Kidney (tissue), 14 donors: ENCODE measurements around the gene P2RX4. TPM values are rescaled to one million over a fixed set of nuclear protein-coding genes. Genes with fewer than 3 reads are reported as not detected.

Source experiments
- DNase-seq, 5 donors: peaks; one replicate each; pipeline ENCODE4 v3.0.0-alpha.2; 2013 to 2020
- FAIRE-seq: peaks from 2 replicates; lab custom pipeline; 2012; peaks lifted over from hg19 to GRCh38; lab: Jason Lieb, UNC
- H3K27ac ChIP-seq, 2 donors: one replicate each; pipeline ENCODE4 v1.7.0; 2013; ENCODE audit warnings: low read depth in 2 of 2, low read length in 2 of 2, inconsistent platforms in 1 of 2
- H3K27me3 ChIP-seq: one replicate; pipeline ENCODE4 v1.7.1; 2013; ENCODE audit warnings: low read length, inconsistent platforms; ENCODE audit not compliant: control insufficient read depth, insufficient read depth
- H3K36me3 ChIP-seq, 3 donors: one replicate each; pipeline versions ENCODE4 v1.7.0 to v1.7.1; 2013; ENCODE audit warnings: low read length in 3 of 3, control low read depth in 1 of 3, inconsistent platforms in 1 of 3; ENCODE audit not compliant: insufficient read depth in 3 of 3, control insufficient read depth in 2 of 3
- H3K4me1 ChIP-seq, 3 donors: one replicate each; pipeline versions ENCODE4 v1.7.0 to v1.7.1; 2013; ENCODE audit warnings: low read length in 3 of 3, inconsistent platforms in 1 of 3, low read depth in 1 of 3; ENCODE audit not compliant: control insufficient read depth in 2 of 3, insufficient read depth in 2 of 3
- H3K4me3 ChIP-seq, 3 donors: one replicate each; pipeline versions ENCODE4 v1.7.0 to v1.8.1; 2013; ENCODE audit warnings: low read length in 3 of 3, control low read depth in 1 of 3, inconsistent platforms in 1 of 3
- H3K9ac ChIP-seq, 3 donors: one replicate each; pipeline versions ENCODE4 v1.7.0 to v1.7.1; 2013; ENCODE audit warnings: low read length in 3 of 3, control low read depth in 1 of 3, inconsistent platforms in 1 of 3
- H3K9me3 ChIP-seq, 3 donors: one replicate each; pipeline versions ENCODE4 v1.7.0 to v1.7.1; 2013; ENCODE audit warnings: low read length in 3 of 3, control low read depth in 1 of 3, inconsistent platforms in 1 of 3; ENCODE audit not compliant: control insufficient read depth in 2 of 3, insufficient read depth in 1 of 3
- intact Hi-C: fragments of 100-400 bp; cut with DNase I; formaldehyde crosslinking; loops from one replicate; pipeline ENCODE4 v1.11.1; 2022
- polyA plus RNA-seq: library from polyadenylated mRNA; stranded (reverse); fragments of 350-450 nt; fragmentation: Illumina TruSeq; extraction: RNeasy Lipid Tissue Mini Kit (QIAGEN cat#74804); gene quantifications from one replicate; pipeline ENCODE4 v1.2.3, GENCODE V29; 2014; ENCODE audit warnings: low read depth, low replicate concordance; ENCODE audit not compliant: insufficient read depth
- total RNA-seq: library from RNA; stranded (reverse); fragmentation: NEBNext Ultra II Directional; extraction: Animal tissue kit (Norgen Biotek cat#: 25700); gene quantifications from one replicate; pipeline ENCODE4 v1.2.1, GENCODE V29; 2021
- TF ChIP-seq, protein P1 (sequence below): IDR thresholded peaks from 3 replicates; pipeline ENCODE4 v1.5.1; 2012; ENCODE audit warnings: mild to moderate bottlenecking, moderate library complexity, borderline replicate concordance; ENCODE audit not compliant: insufficient read depth; ENCODE audit errors: extremely low read depth
- donor health status: control.
- donor health status: control.
- donor health status: control.
- donor health status: control.
- donor health status: control.
- donor health status: DM: yes; HTN: yes; CAD: no.
- donor health status: Normal renal cell carcinoma (clear cell type).

Gene P2RX4
- total and polyA plus RNA-seq, 2 donors from 2014 or later = 28.8 to 36.2 TPM

DNA sequence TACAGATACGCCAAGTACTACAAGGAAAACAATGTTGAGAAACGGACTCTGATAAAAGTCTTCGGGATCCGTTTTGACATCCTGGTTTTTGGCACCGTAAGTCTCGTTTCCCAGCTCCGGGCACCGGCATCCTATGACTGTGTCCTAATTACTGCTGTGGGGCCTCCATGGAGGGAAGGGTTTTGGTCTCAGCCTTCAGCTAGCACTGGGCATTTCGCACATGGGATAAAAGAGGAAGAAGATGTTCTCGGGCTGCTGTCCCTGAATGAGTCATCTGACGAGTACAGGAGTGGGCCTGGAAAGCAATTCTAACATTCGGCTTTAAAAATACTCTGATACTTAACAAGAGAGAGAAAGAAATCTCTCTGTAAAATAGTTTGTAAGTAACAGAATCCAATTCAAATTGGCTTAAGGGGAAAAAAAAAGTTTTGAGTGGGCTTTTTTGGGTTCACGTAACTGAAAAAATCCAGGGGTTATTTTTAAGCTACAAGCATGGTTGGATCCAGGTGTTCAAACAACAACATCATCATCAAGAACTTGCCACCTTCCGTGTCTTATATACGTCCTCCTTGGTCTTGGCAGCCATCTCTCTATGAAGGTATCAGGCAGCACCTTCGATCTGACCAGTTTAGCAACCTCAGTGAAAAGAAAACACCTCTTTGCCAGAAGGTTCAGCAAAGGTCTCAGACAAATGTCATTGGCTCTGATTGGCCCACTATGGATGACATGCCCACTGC, 34.4 kb upstream of the P2RX4 start:
- FAIRE-seq (no peak), DNase-seq (no peak)
- Histone ChIP-seq H3K4me1 (no peaks in the 10 kb centered on the region), H3K4me3 (no peak overlapping the region), H3K27ac (no peak overlapping the region), H3K9ac (no peak overlapping the region), H3K9me3 (no peaks in the 10 kb centered on the region), H3K36me3 (no peaks in the 10 kb centered on the region), H3K27me3 (no peaks in the 10 kb centered on the region)
- intact Hi-C loops = no loop called here
- TF ChIP-seq, protein P1, sequence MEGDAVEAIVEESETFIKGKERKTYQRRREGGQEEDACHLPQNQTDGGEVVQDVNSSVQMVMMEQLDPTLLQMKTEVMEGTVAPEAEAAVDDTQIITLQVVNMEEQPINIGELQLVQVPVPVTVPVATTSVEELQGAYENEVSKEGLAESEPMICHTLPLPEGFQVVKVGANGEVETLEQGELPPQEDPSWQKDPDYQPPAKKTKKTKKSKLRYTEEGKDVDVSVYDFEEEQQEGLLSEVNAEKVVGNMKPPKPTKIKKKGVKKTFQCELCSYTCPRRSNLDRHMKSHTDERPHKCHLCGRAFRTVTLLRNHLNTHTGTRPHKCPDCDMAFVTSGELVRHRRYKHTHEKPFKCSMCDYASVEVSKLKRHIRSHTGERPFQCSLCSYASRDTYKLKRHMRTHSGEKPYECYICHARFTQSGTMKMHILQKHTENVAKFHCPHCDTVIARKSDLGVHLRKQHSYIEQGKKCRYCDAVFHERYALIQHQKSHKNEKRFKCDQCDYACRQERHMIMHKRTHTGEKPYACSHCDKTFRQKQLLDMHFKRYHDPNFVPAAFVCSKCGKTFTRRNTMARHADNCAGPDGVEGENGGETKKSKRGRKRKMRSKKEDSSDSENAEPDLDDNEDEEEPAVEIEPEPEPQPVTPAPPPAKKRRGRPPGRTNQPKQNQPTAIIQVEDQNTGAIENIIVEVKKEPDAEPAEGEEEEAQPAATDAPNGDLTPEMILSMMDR = no peak

DNA sequence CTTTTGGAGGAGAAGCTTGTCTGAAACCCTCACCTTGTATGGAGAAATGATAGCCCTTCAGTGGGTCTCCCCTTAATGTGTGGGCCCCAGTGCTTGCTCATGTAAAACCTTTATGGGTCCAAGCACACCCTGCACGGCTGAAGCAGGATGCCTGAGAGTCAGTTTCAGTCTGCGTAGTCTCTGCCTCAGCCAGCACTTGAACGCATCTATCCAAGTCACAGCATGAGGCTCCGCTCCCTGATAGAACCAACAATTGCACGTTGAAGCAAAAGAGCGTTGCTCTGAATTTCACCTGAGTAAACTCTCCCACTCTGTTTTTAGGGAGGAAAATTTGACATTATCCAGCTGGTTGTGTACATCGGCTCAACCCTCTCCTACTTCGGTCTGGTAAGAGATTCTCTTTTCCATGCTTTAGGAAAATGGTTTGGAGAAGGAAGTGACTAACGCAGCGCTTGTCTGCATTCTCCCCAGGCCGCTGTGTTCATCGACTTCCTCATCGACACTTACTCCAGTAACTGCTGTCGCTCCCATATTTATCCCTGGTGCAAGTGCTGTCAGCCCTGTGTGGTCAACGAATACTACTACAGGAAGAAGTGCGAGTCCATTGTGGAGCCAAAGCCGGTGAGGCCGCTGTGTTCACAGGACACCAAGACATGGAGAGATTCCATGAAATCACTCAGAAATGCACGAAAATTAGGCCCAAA, 33.0 kb upstream of the P2RX4 start:
- TF ChIP-seq, protein P1 = no peak
- no peaks in the 10 kb centered on the region for H3K9me3 ChIP-seq
- no peak for FAIRE-seq

DNA sequence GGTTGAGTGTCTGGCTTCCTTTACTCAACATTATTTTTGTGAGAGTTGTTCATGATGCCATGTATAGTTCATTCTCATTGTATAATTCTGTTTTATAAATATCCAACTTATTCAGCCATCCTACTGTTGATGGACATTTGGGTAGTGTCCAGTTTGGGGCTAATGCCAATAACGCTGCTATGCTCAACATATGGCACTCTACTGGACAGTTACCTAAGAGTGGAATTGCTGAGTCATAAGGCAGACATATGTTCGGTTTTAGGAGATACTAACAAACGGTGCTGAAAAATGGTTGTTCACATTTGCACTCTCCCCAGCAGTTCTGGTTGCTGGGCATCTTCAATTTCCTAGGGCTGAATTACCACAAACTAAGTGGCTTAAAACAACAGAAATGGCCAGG, 28.7 kb upstream of the P2RX4 start:
- no peaks in the 10 kb centered on the region for H3K9me3 ChIP-seq
- H3K36me3 ChIP-seq = no peaks in the 10 kb centered on the region
- H3K9ac ChIP-seq = no peak overlapping the region
- no peak for DNase-seq
- TF ChIP-seq, protein P1 = no peak
- H3K27me3 ChIP-seq = no peaks in the 10 kb centered on the region
- no peak overlapping the region for H3K27ac ChIP-seq
- H3K4me1 ChIP-seq = no peaks in the 10 kb centered on the region
- no peak for FAIRE-seq
- no peak overlapping the region for H3K4me3 ChIP-seq
- intact Hi-C loops = no loop called here

More for the DNA sequence above, 33.0 kb upstream of the P2RX4 start:
- Histone ChIP-seq H3K27ac (no peak overlapping the region), H3K27me3 (no peaks in the 10 kb centered on the region), H3K9ac (no peak overlapping the region), H3K4me3 (no peak overlapping the region), H3K4me1 (no peaks in the 10 kb centered on the region), H3K36me3 (no peaks in the 10 kb centered on the region)
- intact Hi-C loops = no loop called here
- DNase-seq = no peak
